ENCODE data around the gene BSN.

DNA sequence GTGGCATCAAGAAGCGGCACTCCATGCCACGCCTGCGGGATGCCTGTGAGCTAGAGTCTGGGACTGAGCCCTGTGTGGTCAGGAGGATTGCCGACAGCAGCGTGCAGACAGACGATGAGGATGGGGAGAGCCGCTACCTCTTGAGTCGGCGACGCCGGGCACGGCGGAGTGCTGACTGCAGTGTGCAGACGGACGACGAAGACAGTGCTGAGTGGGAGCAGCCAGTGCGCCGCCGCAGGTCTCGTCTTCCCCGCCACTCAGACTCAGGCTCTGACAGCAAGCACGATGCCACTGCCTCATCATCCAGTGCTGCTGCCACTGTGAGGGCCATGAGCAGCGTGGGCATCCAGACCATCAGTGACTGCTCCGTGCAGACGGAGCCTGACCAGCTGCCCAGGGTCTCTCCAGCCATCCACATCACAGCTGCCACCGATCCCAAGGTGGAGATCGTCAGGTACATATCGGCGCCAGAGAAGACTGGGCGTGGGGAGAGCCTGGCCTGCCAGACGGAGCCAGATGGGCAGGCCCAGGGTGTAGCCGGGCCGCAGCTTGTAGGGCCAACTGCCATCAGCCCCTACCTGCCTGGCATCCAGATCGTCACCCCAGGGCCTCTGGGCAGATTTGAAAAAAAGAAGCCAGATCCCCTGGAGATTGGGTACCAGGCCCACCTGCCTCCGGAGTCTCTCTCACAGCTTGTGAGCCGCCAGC is 103.1 kb downstream of the BSN start:
- TF ChIP-seq, protein P1, sequence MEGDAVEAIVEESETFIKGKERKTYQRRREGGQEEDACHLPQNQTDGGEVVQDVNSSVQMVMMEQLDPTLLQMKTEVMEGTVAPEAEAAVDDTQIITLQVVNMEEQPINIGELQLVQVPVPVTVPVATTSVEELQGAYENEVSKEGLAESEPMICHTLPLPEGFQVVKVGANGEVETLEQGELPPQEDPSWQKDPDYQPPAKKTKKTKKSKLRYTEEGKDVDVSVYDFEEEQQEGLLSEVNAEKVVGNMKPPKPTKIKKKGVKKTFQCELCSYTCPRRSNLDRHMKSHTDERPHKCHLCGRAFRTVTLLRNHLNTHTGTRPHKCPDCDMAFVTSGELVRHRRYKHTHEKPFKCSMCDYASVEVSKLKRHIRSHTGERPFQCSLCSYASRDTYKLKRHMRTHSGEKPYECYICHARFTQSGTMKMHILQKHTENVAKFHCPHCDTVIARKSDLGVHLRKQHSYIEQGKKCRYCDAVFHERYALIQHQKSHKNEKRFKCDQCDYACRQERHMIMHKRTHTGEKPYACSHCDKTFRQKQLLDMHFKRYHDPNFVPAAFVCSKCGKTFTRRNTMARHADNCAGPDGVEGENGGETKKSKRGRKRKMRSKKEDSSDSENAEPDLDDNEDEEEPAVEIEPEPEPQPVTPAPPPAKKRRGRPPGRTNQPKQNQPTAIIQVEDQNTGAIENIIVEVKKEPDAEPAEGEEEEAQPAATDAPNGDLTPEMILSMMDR (IDR thresholded peaks at IDR 0.05): no peak
- TF ChIP-seq POLR2AphosphoS5 (IDR thresholded peaks at IDR 0.05) (no peak), POLR2A (IDR thresholded peaks at IDR 0.05) (no peak), EP300 (IDR thresholded peaks at IDR 0.05) (no peak)

All from gastroesophageal sphincter (tissue), 3 donors.